ENCODE measurements around the gene TMEM179.

TMEM179 gene

DNA sequence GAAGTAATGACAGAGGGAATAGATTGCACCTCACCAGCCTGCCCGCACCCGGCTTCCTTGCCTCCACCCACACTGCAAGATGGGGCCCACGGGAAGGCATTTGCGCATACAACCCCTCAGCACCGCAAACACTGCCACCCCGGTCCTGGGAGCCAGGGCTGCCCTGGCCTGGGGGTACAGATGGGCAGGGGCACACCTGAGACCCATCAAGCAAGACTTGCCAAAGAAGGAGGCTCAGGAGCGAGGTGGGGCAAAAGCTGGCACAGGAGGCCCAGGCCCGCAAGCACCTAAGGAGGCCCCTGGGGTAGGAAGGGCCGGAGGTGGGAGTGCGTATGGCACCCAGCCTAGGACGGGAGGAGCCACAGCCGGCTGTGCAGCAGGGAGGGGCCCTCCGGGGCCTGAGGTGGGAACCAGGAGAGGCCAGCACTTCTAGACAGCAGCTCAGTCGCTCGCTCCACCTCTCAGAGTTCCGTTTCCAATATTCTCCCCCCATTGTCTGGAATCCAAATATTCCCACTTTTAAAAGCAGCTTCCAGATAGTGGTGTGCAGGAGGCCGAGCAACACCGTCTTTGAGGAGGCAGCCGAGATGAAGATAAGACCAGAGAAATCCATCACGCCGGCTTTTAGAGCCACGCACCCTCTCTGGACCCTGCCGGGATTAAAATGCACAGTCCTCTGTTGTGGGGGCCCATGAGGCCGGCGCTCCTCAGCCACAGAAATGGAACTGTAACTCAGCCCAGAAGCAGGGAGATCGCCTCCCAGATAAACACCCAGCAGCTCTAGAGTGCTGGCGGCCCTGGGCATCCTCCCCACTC, 37.2 kb downstream of the TMEM179 start:
- no peak for DNase-seq

DNA sequence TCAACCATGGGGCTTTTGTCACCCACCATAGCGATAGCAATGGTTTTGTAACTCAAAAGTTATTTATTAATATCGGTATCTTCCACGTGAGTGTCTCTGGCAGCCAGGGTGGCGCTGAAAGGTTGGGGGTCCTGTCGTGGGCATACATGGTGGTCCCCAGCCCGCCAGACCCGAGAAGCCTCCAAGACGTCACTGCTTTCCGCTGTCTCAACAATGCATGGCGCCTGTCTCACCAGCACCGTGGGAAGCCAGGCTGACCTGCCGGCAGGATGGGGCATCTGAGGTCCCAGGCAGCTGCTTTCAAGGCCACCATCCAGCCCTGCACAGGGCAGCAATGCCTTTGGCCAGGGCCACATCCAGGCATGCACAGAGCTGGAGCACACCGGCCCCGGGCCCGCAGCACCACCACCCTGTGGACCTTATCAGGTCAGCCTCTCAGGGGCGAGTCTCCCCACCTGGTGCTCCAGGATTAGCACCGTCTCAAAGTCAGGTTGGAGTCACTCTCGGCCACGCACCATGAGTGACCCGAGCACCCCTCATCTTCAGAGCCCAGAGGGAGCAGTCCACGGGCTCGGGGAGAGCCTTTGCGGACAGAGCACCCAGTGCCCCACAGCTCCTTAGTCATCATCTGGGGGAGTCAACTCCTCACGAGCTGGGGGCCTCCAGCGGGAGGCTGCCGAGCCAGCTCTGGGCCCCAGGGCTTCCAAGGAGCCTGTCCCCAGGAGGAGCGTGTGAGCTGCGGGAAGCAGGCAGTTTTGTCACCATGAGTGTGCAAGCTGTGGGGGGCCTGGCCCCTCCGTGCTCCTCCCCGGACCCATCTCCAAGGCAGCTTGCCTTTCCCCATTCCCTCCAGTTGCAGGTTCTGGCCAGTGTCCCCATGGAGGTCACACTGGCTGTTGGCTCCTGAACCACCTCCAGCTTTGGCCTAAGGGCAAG, 39.6 kb downstream of the TMEM179 start:
- no peak for DNase-seq

GRCh38 chr14:104563742-104564615, 40.6 kb downstream of the TMEM179 start:
- DNase-seq, result peak; percentile 66

GRCh38 chr14:104563191-104563741, 41.3 kb downstream of the TMEM179 start:
- no peak for DNase-seq

DNA sequence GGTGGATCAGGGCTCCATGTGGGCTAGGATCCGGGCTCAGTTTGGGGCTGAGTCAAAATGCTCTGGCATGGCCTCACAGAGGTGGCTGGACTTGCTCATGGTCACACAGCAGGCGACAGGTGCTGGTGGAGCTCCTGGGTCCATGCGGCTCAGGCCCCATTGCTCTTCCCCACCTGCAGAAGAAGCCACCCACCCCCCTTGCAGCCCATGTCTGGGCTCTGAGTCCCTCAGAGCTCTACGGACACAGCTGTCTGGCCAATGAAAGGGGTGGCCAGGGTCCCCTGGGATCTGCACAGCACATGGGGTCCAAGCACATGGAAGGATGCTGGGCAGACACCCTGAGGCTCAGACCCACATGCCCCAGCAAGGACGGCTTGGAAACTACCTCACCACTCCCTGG, 42.0 kb downstream of the TMEM179 start:
- DNase-seq, result no peak

DNA sequence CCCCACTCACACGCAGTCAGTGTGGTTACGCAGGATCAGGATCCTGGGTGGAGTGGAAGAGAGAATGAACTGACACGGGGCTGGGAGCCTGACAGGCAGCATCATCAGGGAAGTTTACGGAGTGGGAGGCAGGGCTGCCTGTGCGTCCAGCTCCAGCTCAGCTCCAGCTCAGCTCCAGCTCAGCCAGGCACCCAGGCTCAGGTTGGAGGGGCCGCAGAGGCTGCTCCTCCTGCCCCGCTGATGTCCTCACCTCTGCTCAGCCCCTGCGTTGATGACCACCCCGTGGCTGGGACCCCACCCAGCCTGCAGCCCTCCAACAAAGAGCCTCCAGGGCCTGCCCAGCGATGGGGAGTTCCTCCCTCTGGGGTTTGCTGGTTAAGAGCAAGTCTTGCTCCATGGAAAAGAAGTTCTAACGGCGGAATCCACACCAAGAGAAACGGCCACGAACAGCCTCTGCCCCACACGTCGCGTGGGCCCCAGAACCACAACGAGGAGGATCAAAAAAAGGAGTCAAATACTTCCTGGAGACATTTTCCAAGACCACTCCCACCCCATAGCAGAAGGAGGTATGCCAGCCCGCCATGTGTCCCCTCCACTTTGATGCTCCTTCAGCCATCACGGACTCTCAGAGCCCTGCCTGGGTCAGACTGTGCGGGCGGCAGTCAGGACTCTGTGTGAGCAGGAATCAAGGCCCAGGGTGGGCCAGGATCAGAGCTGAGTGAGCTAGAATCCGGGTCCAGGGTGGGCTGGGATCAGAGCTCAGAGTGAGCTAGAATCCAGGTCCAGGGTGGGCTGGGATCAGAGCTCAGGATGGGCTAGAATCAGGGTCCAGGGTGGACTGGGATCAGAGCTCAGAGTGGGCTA, 42.7 kb downstream of the TMEM179 start:
- DNase-seq, result no peak

- no peak for DNase-seq
Observed at GRCh38 chr14:104561124-104561557, 43.4 kb downstream of the TMEM179 start.

DNA sequence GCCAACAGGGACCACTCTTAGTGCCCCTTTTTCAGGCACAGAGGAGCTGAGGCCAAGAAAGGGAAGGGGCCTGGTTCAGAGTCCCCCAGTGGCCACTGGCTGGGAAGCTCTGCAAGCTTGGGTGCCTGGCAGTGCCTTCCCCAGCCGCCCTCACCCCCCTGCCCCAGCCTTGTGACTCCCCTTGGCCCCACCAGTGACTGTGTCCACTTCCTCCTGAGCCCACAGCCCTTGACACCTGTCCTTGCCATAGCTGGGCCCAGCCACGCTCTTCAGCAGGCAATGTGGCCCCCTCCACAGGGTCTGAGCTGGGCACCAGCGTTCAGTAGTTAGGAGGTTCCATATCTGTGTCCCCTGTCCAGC, 44.0 kb downstream of the TMEM179 start:
- DNase-seq, result no peak

- DNase-seq, result no peak
Observed at GRCh38 chr14:104559804-104560585, 44.6 kb downstream of the TMEM179 start.

DNA sequence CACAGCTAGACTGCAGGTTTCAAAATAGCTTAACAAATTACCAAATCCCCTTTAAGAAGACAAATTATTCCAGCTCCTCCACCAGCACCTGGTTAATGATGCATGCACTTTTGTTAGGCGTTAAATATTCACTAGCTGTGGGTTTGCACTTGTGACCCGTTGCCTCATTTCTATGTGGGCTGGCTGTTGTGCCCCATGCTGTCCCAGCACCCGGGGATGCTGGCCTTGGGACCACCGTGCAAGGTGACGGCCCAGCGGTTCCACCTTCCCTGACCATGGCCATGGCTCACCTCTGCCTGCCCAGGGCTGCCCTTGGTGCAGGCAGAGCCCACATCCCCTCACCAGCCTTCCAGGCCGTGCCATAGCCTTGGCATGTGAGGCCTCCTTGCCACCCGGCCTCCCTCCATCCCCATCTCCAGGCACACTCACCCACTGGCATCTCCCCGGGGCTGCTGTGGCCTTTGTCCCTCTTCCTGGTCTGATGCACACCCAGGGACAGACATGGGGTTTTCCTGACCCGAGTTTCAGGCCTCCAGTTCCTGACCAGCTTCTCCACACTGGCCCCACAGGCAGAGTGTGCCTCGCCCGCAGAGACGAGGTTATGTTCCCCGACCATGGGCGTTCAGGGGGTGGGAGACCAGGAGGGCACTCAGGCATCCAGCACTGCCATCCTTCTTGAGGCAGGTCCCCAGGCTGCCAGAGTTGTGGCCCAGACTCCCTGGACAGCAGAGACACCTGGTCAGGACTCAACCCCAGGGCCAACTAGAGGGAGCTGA, 45.4 kb downstream of the TMEM179 start:
- DNase-seq, result no peak

GRCh38 chr14:104558231-104559027, 46.1 kb downstream of the TMEM179 start:
- no peak for DNase-seq

DNA sequence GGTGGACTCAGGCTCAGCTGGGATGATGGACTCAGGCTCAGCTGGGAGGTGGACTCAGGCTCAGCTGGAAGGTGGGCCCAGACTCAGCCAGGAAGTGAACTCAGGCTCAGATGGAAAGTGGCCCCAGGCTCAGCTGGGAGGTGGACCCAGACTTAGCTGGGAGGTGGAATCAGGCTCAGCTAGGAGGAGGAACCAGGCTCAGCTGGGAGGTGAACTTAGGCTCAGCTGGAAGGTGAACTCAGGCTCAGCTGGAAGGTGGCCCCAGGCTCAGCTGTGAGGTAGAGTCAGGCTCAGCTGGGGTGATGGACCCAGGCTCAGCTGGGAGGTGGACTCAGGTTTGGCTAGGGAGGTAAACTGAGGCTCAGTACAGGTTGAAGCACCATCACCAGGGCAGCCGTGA, 46.8 kb downstream of the TMEM179 start:
- DNase-seq, result no peak

GRCh38 chr14:104557086-104557485, 47.5 kb downstream of the TMEM179 start:
- no peak for DNase-seq

DNA sequence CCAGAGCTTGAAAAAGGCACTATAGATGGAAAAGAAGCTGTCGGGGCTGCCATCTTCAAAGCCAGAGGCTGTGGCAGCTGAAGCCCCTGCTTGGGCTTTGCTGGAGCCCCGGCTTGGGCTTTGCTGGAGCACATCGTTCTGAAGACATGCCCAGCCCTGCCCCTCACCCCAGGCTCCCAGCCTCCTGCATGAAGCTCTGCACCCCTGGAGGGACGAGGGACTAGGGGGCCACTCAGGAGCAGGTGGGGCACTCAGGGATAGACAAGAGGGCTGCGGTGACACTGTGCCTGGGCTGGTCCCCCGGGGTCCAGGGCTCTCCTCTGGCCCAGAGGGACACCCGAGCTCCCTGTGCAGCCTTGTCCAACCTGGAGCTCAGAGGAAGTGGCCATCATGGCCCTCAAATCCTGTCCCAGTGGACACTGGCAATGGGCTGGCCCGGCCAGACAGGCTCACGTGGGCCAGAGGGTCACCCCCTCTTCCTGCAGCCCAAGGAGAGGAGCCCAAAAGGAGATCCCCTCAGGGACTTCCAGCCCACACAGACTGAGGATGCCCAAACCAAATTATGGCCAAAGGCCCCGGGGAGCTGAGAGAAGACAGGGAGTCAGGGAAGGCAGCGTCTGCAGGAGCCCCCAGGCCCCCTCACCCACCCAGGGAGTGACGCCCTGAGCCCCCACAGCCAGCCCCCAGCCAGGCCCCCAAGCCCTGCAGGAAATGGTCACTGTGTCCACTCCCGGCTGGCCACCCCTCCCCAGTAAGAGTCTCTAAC, 48.1 kb downstream of the TMEM179 start:
- DNase-seq, result no peak

GRCh38 chr14:104555430-104556255, 48.9 kb downstream of the TMEM179 start:
- DNase-seq, result no peak

DNA sequence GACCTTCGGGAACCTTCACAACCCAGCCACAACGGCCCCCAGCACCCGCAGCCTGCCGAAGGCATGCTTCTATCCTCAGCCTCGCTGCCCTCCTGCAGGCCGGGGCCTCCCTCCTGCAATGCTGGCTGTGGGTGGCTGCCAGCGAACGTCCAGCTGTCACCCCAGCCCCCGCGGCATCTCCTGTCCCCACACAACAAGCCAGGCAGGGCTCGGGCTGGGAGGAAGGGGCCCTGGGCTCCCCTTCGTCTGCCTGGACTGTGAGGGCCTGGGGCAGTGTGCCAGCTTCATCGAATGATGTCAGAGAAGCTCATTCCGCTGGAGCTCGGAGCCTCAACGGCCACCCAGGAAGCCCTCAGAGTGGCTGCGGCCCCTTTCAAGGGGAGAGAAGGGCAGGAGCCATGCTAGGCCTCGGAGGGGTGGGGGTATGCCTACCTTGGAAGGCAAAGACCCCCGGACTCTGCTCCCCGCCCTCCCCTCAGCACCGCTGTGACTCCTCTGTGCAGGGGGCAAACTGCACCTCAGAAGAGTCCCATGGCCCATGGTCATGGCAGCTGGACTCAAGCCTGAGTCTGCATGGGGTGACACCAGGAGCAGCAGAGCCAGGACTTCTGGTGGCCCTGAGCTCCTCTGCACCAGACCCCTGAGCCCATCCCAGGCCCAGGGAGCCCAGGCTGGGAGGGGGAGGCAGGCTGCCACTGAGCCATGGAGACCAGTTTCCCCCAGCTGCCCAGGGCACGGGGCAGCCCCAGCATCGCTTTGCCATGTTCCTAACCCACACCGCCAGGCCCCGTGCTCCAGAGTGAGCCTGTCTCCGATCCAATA, 49.8 kb downstream of the TMEM179 start:
- no peak for DNase-seq

Data from stimulated activated CD4-positive, alpha-beta T cell treated with anti-CD3 and anti-CD28 coated beads, Interleukin-4, amount 100 ng/mL, for 24 hours (primary cell).